Tibial nerve (tissue), 3 donors: ENCODE measurements around the gene NME8.

ENCODE experiments used
- POLR2A ChIP-seq, 2 donors: fragments of 450-650 bp; IDR thresholded peaks; one replicate each; pipeline ENCODE4 v1.6.1; 2017; ENCODE audit warnings: antibody characterized with exemption in 2 of 2, mild to moderate bottlenecking in 2 of 2, moderate library complexity in 2 of 2
- TF ChIP-seq, protein P1 (sequence below), 5 experiments: fragments of 200-600 bp in 3 of 5; fragments of 450-650 bp in 2 of 5; sonication (generic) in 3 of 5; IDR thresholded peaks; one replicate each; pipeline ENCODE4 v1.5.1; 2016 to 2019; ENCODE audit warnings: antibody characterized with exemption in 5 of 5, mild to moderate bottlenecking in 3 of 5, moderate library complexity in 2 of 5

DNA sequence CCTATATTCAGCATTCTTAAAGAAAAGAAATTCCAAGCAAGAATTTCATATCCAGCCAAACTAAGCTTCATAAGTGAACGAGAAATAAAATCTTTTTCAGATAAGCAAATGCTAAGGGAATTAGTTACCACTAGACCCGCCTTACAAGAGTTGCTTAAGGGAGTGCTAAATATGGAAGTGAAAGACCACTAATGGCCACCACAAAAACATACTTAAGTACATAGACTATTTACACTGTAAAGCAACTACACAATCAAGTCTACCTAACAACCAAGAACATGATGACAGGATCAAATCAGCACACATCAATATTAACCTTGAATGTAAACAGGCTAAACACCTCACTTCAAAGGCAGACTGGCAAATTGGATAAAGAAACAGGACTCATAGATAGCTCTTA, 42.2 kb upstream of the NME8 start:
- TF ChIP-seq, protein P1, sequence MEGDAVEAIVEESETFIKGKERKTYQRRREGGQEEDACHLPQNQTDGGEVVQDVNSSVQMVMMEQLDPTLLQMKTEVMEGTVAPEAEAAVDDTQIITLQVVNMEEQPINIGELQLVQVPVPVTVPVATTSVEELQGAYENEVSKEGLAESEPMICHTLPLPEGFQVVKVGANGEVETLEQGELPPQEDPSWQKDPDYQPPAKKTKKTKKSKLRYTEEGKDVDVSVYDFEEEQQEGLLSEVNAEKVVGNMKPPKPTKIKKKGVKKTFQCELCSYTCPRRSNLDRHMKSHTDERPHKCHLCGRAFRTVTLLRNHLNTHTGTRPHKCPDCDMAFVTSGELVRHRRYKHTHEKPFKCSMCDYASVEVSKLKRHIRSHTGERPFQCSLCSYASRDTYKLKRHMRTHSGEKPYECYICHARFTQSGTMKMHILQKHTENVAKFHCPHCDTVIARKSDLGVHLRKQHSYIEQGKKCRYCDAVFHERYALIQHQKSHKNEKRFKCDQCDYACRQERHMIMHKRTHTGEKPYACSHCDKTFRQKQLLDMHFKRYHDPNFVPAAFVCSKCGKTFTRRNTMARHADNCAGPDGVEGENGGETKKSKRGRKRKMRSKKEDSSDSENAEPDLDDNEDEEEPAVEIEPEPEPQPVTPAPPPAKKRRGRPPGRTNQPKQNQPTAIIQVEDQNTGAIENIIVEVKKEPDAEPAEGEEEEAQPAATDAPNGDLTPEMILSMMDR (IDR thresholded peaks at IDR 0.05), result no peak
- TF ChIP-seq POLR2A (IDR thresholded peaks at IDR 0.05), result no peak
